HG03520 (cell line): ENCODE measurements around the gene GSTP1.

Experiments used
- ATAC-seq: cut with Tn5 transposase; IDR thresholded peaks from one replicate; pipeline ENCODE4 v1.9.1; 2021; ENCODE audit warnings: mild to moderate bottlenecking, moderate library complexity; ENCODE audit not compliant: unreplicated experiment

Gene GSTP1

GRCh38 chr11:67628710-67629385 is 45.2 kb downstream of the GSTP1 start:
- no peak for ATAC-seq

- peak; percentile 39 for ATAC-seq
Measured at GRCh38 chr11:67629386-67630227, 46.0 kb downstream of the GSTP1 start, which contains the start of gene NUDT8. Gene NUDT8, minus strand, starts transcription at chr11:67629937. Its CDS starts 26 bp downstream, at chr11:67629911.

GRCh38 chr11:67630228-67630942 is 46.8 kb downstream of the GSTP1 start:
- peak; percentile 42 for ATAC-seq

- ATAC-seq: no peak
Measured at GRCh38 chr11:67630943-67631331, 47.3 kb downstream of the GSTP1 start.

- ATAC-seq: no peak
Measured at GRCh38 chr11:67631411-67631810, 47.8 kb downstream of the GSTP1 start.

- no peak for ATAC-seq
Measured at GRCh38 chr11:67631853-67632174, 48.2 kb downstream of the GSTP1 start.

GRCh38 chr11:67632175-67632981 is 48.8 kb downstream of the GSTP1 start:
- ATAC-seq: no peak

GRCh38 chr11:67632982-67633755 is 49.6 kb downstream of the GSTP1 start:
- ATAC-seq: no peak

GRCh38 chr11:67633758-67634365 is 50.2 kb downstream of the GSTP1 start:
- ATAC-seq: no peak

- ATAC-seq: no peak
Measured at GRCh38 chr11:67634366-67635230, 51.0 kb downstream of the GSTP1 start.

GRCh38 chr11:67635231-67635521 is 51.6 kb downstream of the GSTP1 start:
- no peak for ATAC-seq
